DND-41 (cell line): Measurements from ENCODE around the gene TMEM255B.

Experiments used
- ATAC-seq: fragments of 200-7000 bp; cut with Tn5 transposase; 3 replicates; pipeline ENCODE4 v1.9.1; 2021; ENCODE audit warnings: low read depth; ENCODE audit not compliant: insufficient read depth
- DNase-seq: peaks from one replicate; pipeline ENCODE4 v3.0.0-alpha.2; 2020
- H2AFZ ChIP-seq: 2 replicates; pipeline ENCODE4 v1.6.0; 2012; ENCODE audit warnings: low read depth, low read length
- H3K27ac ChIP-seq: 2 replicates; pipeline ENCODE4 v1.5.1; 2012; ENCODE audit warnings: low read length, inconsistent platforms
- H3K27me3 ChIP-seq: fragments of 200-600 bp; sonication (generic); 2 replicates; pipeline ENCODE4 v1.6.0; 2012; ENCODE audit warnings: low read length, mild to moderate bottlenecking, inconsistent platforms; ENCODE audit not compliant: insufficient read depth, poor library complexity
- H3K36me3 ChIP-seq: 2 replicates; pipeline ENCODE4 v1.5.1; 2012; ENCODE audit warnings: low read length, inconsistent platforms; ENCODE audit not compliant: insufficient read depth
- H3K4me1 ChIP-seq: 2 replicates; pipeline ENCODE4 v1.5.1; 2012; ENCODE audit warnings: mild to moderate bottlenecking, low read length; ENCODE audit not compliant: insufficient read depth
- H3K4me2 ChIP-seq: 2 replicates; pipeline ENCODE4 v1.6.0; 2012; ENCODE audit warnings: mild to moderate bottlenecking, moderate library complexity, low read length, inconsistent platforms; ENCODE audit not compliant: insufficient read depth
- H3K4me3 ChIP-seq, 2 experiments: fragments of 200-600 bp in 1 of 2; shearing (Covaris generic) in 1 of 2; 2 replicates each; pipeline ENCODE4 v1.5.1; 2012 to 2016; ENCODE audit warnings: inconsistent platforms in 2 of 2, low read length in 2 of 2, mild to moderate bottlenecking in 2 of 2, low read depth in 1 of 2, moderate library complexity in 1 of 2
- H3K79me2 ChIP-seq: 2 replicates; pipeline ENCODE4 v1.6.0; 2012; ENCODE audit warnings: low read length, inconsistent platforms; ENCODE audit not compliant: insufficient read depth
- H3K9ac ChIP-seq: 2 replicates; pipeline ENCODE4 v1.6.0; 2012; ENCODE audit warnings: low read depth, mild to moderate bottlenecking, inconsistent platforms, low read length, moderate library complexity
- H3K9me3 ChIP-seq: 2 replicates; pipeline ENCODE4 v1.5.1; 2012; ENCODE audit warnings: low read length, moderate library complexity, mild to moderate bottlenecking, inconsistent platforms; ENCODE audit not compliant: insufficient read depth, severe bottlenecking
- H4K20me1 ChIP-seq: 2 replicates; pipeline ENCODE4 v1.6.0; 2012; ENCODE audit warnings: low read length; ENCODE audit not compliant: insufficient read depth
- CTCF ChIP-seq: IDR thresholded peaks from 2 replicates; pipeline ENCODE4 v1.5.1; 2012; ENCODE audit warnings: borderline replicate concordance, low read length, moderate library complexity, mild to moderate bottlenecking; ENCODE audit not compliant: poor library complexity, severe bottlenecking; ENCODE audit errors: extremely low read depth
- EZH2 ChIP-seq: IDR thresholded peaks from 3 replicates; pipeline ENCODE4 v1.6.1; 2012; ENCODE audit warnings: borderline replicate concordance, low read depth, mild to moderate bottlenecking, moderate library complexity, low read length, inconsistent platforms; ENCODE audit not compliant: severe bottlenecking

TMEM255B gene

GRCh38 chr13:113769106-113769505 lies 10.1 kb downstream of the TMEM255B start:
- H3K4me2 ChIP-seq: no peak overlapping the region
- H3K27me3 ChIP-seq: peaks cover 3% of the 10 kb centered on the region
- H3K4me3 ChIP-seq: no peak overlapping the region
- no peaks in the 10 kb centered on the region for H3K36me3 ChIP-seq
- no peak overlapping the region for H3K9ac ChIP-seq
- no peaks in the 10 kb centered on the region for H3K79me2 ChIP-seq
- H2AFZ ChIP-seq: no peak overlapping the region
- peaks cover 3% of the 10 kb centered on the region; the same call in 1 of the 2 replicates for H4K20me1 ChIP-seq
- TF ChIP-seq CTCF (no peak), EZH2 (no peak)
- DNase-seq: no peak
- no peaks in the 10 kb centered on the region for H3K4me1 ChIP-seq
- H3K9me3 ChIP-seq: no peaks in the 10 kb centered on the region
- ATAC-seq: no peak
- no peak overlapping the region for H3K27ac ChIP-seq

- H3K79me2 ChIP-seq: no peaks in the 10 kb centered on the region
- no peaks in the 10 kb centered on the region for H3K36me3 ChIP-seq
- H3K4me3 ChIP-seq: no peak overlapping the region
- H3K4me2 ChIP-seq: no peak overlapping the region
- peaks cover 3% of the 10 kb centered on the region for H3K27me3 ChIP-seq
- H3K9me3 ChIP-seq: no peaks in the 10 kb centered on the region
- no peak overlapping the region for H2AFZ ChIP-seq
- ATAC-seq: no peak
- no peak overlapping the region for H3K27ac ChIP-seq
- no peaks in the 10 kb centered on the region for H3K4me1 ChIP-seq
- TF ChIP-seq CTCF (no peak), EZH2 (no peak)
- no peak overlapping the region for H3K9ac ChIP-seq
- DNase-seq: no peak
- H4K20me1 ChIP-seq: peaks cover 7% of the 10 kb centered on the region; the same call in 1 of the 2 replicates
Observed at GRCh38 chr13:113769881-113770280, 10.9 kb downstream of the TMEM255B start.

GRCh38 chr13:113770441-113770840 lies 11.4 kb downstream of the TMEM255B start:
- Histone ChIP-seq H4K20me1 (peaks cover 7% of the 10 kb centered on the region; the same call in 1 of the 2 replicates), H3K27ac (no peak overlapping the region), H3K9me3 (no peaks in the 10 kb centered on the region), H3K4me1 (no peaks in the 10 kb centered on the region), H3K4me2 (no peak overlapping the region), H3K36me3 (no peaks in the 10 kb centered on the region), H3K27me3 (peaks cover 3% of the 10 kb centered on the region), H3K4me3 (no peak overlapping the region), H2AFZ (no peak overlapping the region), H3K9ac (no peak overlapping the region), H3K79me2 (no peaks in the 10 kb centered on the region)
- TF ChIP-seq EZH2: no peak
- no peak for TF ChIP-seq CTCF
- ATAC-seq (no peak), DNase-seq (no peak)

- Histone ChIP-seq H3K9ac (no peak overlapping the region), H3K79me2 (no peaks in the 10 kb centered on the region), H2AFZ (no peak overlapping the region), H3K36me3 (no peaks in the 10 kb centered on the region), H4K20me1 (peaks cover 7% of the 10 kb centered on the region; the same call in 1 of the 2 replicates), H3K4me1 (no peaks in the 10 kb centered on the region), H3K27ac (no peak overlapping the region), H3K4me2 (no peak overlapping the region), H3K27me3 (peaks cover 3% of the 10 kb centered on the region), H3K4me3 (no peak overlapping the region), H3K9me3 (no peaks in the 10 kb centered on the region)
- DNase-seq (no peak), ATAC-seq (no peak)
- TF ChIP-seq CTCF: no peak
Observed at GRCh38 chr13:113770937-113771336, 11.9 kb downstream of the TMEM255B start.
